K562 (cell line): ENCODE data around the gene IFIT2. TPM values are rescaled to one million over a fixed set of nuclear protein-coding genes. Genes with fewer than 3 reads are reported as not detected.

Source experiments
- ATAC-seq: fragments of 200-7000 bp; cut with Tn5 transposase; 3 replicates; pipeline ENCODE4 v1.9.1; 2020; ENCODE audit warnings: moderate library complexity
- BruUV-seq: library from RNA; stranded (reverse); fragments of 400-500 nt; replicated peaks from 2 replicates; lab custom pipeline; 2021; lab: Mats Ljungman, UMichigan
- CTCF ChIA-PET: fragments of 300-600 bp; formaldehyde crosslinking; extraction: SDS; loops from one replicate; lab custom pipeline; 2021; ENCODE audit warnings: low intra/inter-chr PET ratio; lab: Yijun Ruan, JAX
- POLR2A ChIA-PET: fragments of 300-600, 350-650 bp; sonication (Branson Sonifier 250); formaldehyde crosslinking; extraction: SDS; loops from one replicate; lab custom pipeline; 2021; ENCODE audit warnings: antibody characterized with exemption, inconsistent platforms; lab: Yijun Ruan, JAX
- DNase-seq, 4 experiments: peaks; one replicate each; pipeline versions ENCODE4 v3.0.0 to v3.0.0-alpha.2; 2011 to 2018; ENCODE audit warnings: low spot score in 3 of 4, mixed read lengths in 3 of 4; ENCODE audit errors: extremely low read depth in 1 of 4
- FAIRE-seq: peaks from 2 replicates; lab custom pipeline; 2011; peaks lifted over from hg19 to GRCh38; lab: Jason Lieb, UNC
- H2AFZ ChIP-seq: 2 replicates; pipeline ENCODE4 v1.6.0; 2011; ENCODE audit warnings: low read depth, low read length, control low read depth, inconsistent platforms
- H3K27ac ChIP-seq: fragments of 200-600 bp; 3 replicates; pipeline ENCODE4 v1.8.0; 2011; ENCODE audit warnings: low read depth, mild to moderate bottlenecking, control low read depth, inconsistent platforms, low read length, moderate library complexity, mixed read lengths; ENCODE audit errors: extremely low read depth
- H3K27me3 ChIP-seq, 2 experiments: fragments of 300-600 bp in 1 of 2; 2 replicates in 1 of 2; 3 replicates in 1 of 2; pipeline versions ENCODE4 v1.6.0 to v1.8.0; 2011; ENCODE audit warnings: inconsistent platforms in 2 of 2, low read length in 2 of 2, mild to moderate bottlenecking in 1 of 2, mixed read lengths in 1 of 2, moderate library complexity in 1 of 2; ENCODE audit not compliant: control insufficient read depth in 2 of 2, insufficient read depth in 2 of 2
- H3K36me3 ChIP-seq: fragments of 300-600 bp; 3 replicates; pipeline ENCODE4 v1.8.0; 2011; ENCODE audit warnings: mild to moderate bottlenecking, low read length, inconsistent platforms; ENCODE audit not compliant: control insufficient read depth, insufficient read depth
- H3K4me1 ChIP-seq, 2 experiments: fragments of 200-600 bp in 1 of 2; replicated peaks in 1 of 2; 2 replicates in 1 of 2; 3 replicates in 1 of 2; pipeline versions ENCODE4 v1.5.1 to v1.8.0; 2011; ENCODE audit warnings: inconsistent platforms in 2 of 2, low read length in 2 of 2, mild to moderate bottlenecking in 1 of 2, mixed read lengths in 1 of 2, moderate library complexity in 1 of 2; ENCODE audit not compliant: control insufficient read depth in 2 of 2, insufficient read depth in 2 of 2
- H3K4me2 ChIP-seq: 2 replicates; pipeline ENCODE4 v1.6.1; 2011; ENCODE audit warnings: low read length, control low read depth, inconsistent platforms, mixed read lengths; ENCODE audit not compliant: insufficient read depth
- H3K4me3 ChIP-seq: fragments of 200-600 bp; sonication (generic), shearing (Covaris generic); 2 replicates; pipeline ENCODE4 v1.5.1; 2016; ENCODE audit warnings: control low read depth, inconsistent platforms
- H3K79me2 ChIP-seq: fragments of 200-600 bp; 3 replicates; pipeline ENCODE4 v1.8.0; 2011; ENCODE audit warnings: low read length, inconsistent platforms; ENCODE audit not compliant: control insufficient read depth, insufficient read depth
- H3K9ac ChIP-seq, 2 experiments: 2 replicates each; pipeline versions ENCODE4 v1.6.0 to v1.6.1; 2011; ENCODE audit warnings: low read depth in 2 of 2, low read length in 2 of 2, control low read depth in 1 of 2, inconsistent platforms in 1 of 2, mild to moderate bottlenecking in 1 of 2, mixed read lengths in 1 of 2; ENCODE audit not compliant: insufficient read depth in 1 of 2
- H3K9me1 ChIP-seq: one replicate; pipeline ENCODE4 v1.6.0; 2011; ENCODE audit warnings: inconsistent platforms, mild to moderate bottlenecking, low read length, moderate library complexity; ENCODE audit not compliant: control insufficient read depth, insufficient read depth
- H3K9me3 ChIP-seq: replicated peaks from 2 replicates; pipeline ENCODE4 v1.5.1; 2011; ENCODE audit warnings: low read depth, low read length, inconsistent platforms; ENCODE audit not compliant: control insufficient read depth, insufficient read depth
- H4K20me1 ChIP-seq: replicated peaks from 2 replicates; pipeline ENCODE4 v1.6.1; 2011; ENCODE audit warnings: low read length, inconsistent platforms, mixed read lengths; ENCODE audit not compliant: control insufficient read depth, insufficient read depth
- BDP1 ChIP-seq: IDR thresholded peaks from 3 replicates; pipeline ENCODE4 v1.6.1; 2011; ENCODE audit not compliant: insufficient read length, insufficient read depth
- CCNT2 ChIP-seq: IDR thresholded peaks from 2 replicates; pipeline ENCODE4 v1.6.1; 2011; ENCODE audit warnings: borderline replicate concordance, low read depth, mild to moderate bottlenecking, moderate library complexity, mixed read lengths, low read length; ENCODE audit not compliant: insufficient read length; ENCODE audit errors: extremely low read depth
- EZH2 ChIP-seq: IDR thresholded peaks from 2 replicates; pipeline ENCODE4 v1.6.1; 2012; ENCODE audit warnings: low read depth, mild to moderate bottlenecking, inconsistent platforms, low read length, borderline replicate concordance
- MAX ChIP-seq: sonication (generic); formaldehyde crosslinking; IDR thresholded peaks from 2 replicates; pipeline ENCODE4 v1.9.0; 2022; ENCODE audit warnings: mild to moderate bottlenecking, missing genetic modification reagents
- MXI1 ChIP-seq: IDR thresholded peaks from 2 replicates; pipeline ENCODE4 v1.6.1; 2011; ENCODE audit warnings: low read depth, mild to moderate bottlenecking, improper control_type of control experiment, low read length
- ZNF274 ChIP-seq: IDR thresholded peaks from 2 replicates; pipeline ENCODE4 v1.6.1; 2011; ENCODE audit warnings: low read depth, mild to moderate bottlenecking, low read length, moderate library complexity, borderline replicate concordance
- ZNF445 ChIP-seq: fragments of 250-450 bp; sonication (Bioruptor Pico); IDR thresholded peaks from 2 replicates; pipeline ENCODE4 v1.4.0; 2020; ENCODE audit warnings: low read depth, mild to moderate bottlenecking, moderate library complexity
- WGBS: fragments of 100-300 bp; shearing (Covaris generic); methylation state at CpG from one replicate; pipeline ENCODE4 v1.1.6; 2016; ENCODE audit warnings: low coverage, mixed read lengths; ENCODE audit not compliant: insufficient coverage; ENCODE audit errors: missing lambda C conversion rate; 5-methylcytosine and 5-hydroxymethylcytosine counted together
- in situ Hi-C: fragments of 300-500 bp; cut with MboI; formaldehyde crosslinking; loops from 4 replicates; pipeline ENCODE4 v1.15.0; 2018; ENCODE audit warnings: inconsistent platforms, mixed read lengths
- intact Hi-C: fragments of 100-400 bp; cut with micrococcal nuclease; formaldehyde crosslinking; loops from 2 replicates; pipeline ENCODE4 v1.14.2; 2022
- polyA plus RNA-seq, 8 experiments: library from polyadenylated mRNA; depleted of rRNA in 4 of 8; stranded (reverse) in 5 of 8; unstranded in 3 of 8; fragments of >200 nt; fragmentation: Nextera tagmentation in 2 of 8; fragmentation: Illumina TruSeq in 1 of 8; extraction: Ambion mirVana in 2 of 8; extraction: Trizol in 1 of 8; gene quantifications; 2 replicates each; pipeline versions ENCODE4 v1.2.1 to v1.2.3, GENCODE V29; 2011 to 2014; ENCODE audit warnings: inconsistent platforms in 1 of 8, missing spikeins in 1 of 8
- total RNA-seq, 7 experiments: library from RNA; depleted of rRNA in 6 of 7; stranded (reverse); fragments of >200 nt in 6 of 7; fragmentation: Illumina TruSeq in 2 of 7; extraction: Trizol in 2 of 7; gene quantifications; 2 replicates each; pipeline versions ENCODE4 v1.2.1 to v1.2.3, GENCODE V29; 2011 to 2021; ENCODE audit warnings: low replicate concordance in 1 of 7

Gene IFIT2
- total and polyA plus RNA-seq, 9 of the 15 experiments (the other 6 are each of a cell fraction or from before 2014, with no cell fraction given) = 0.03 to 0.25 (median 0.10) TPM; not detected in 1

GRCh38 chr10:89357096-89357495 is 55.2 kb downstream of the IFIT2 start:
- no peak for ATAC-seq
- in situ Hi-C loops = no loop called here
- Histone ChIP-seq H3K27ac (no peak overlapping the region), H3K4me3 (no peak overlapping the region), H3K4me1 (peaks cover 0 to 15% of the 10 kb centered on the region in 2 experiments; a peak in 2 of 5 replicates), H3K9me1 (no peaks in the 10 kb centered on the region), H3K27me3 (no peaks in the 10 kb centered on the region), H3K79me2 (no peaks in the 10 kb centered on the region), H3K9me3 (no peaks in the 10 kb centered on the region; the same call in 1 of the 2 replicates), H2AFZ (no peak overlapping the region), H3K36me3 (no peaks in the 10 kb centered on the region), H3K4me2 (no peak overlapping the region), H3K9ac (no peak overlapping the region), H4K20me1 (no peaks in the 10 kb centered on the region)
- BruUV-seq = no TSS peak
- CTCF ChIA-PET = no interaction called here
- no peak for FAIRE-seq
- no peak for TF ChIP-seq MAX
- TF ChIP-seq MXI1 = no peak
- TF ChIP-seq BDP1 = no peak
- TF ChIP-seq ZNF274 = no peak
- TF ChIP-seq EZH2 = no peak
- TF ChIP-seq ZNF445 (CRISPR knock-in tag) = no peak
- TF ChIP-seq CCNT2 = no peak
- POLR2A ChIA-PET = no interaction called here
- intact Hi-C loops = no loop called here
- DNase-seq = no peak
- WGBS = 50% methylated on average over 1 of the region's 1 CpG
